Stimulated activated naive B cell treated with anti-CD40 and anti-IgM and Interleukin-4, amounts not matched to agents 10 μg/mL and 1 μg/mL and 100 μg/mL, for 72 hours (primary cell): Measurements from ENCODE around the gene BUB3.
"Not testable (repeated sequence)": the region's sequence is repeated elsewhere in the genome, so short reads cannot be mapped to it uniquely, and the experiment has no call there.

Source experiments
- ATAC-seq, 2 donors: fragments of 150-1000 bp; cut with Tn5 transposase; replicated peaks; 2 replicates each; pipeline ENCODE4 v1.10.0; 2021; ENCODE audit warnings: moderate library complexity in 1 of 2
- DNase-seq: peaks from one replicate; pipeline ENCODE4 v3.0.0; 2021
- H3K27ac Mint-ChIP-seq: one replicate; pipeline ENCODE4 v1.8.0; 2022; ENCODE audit warnings: mild to moderate bottlenecking, mixed read lengths
- H3K27me3 Mint-ChIP-seq, 2 donors: one replicate each; pipeline ENCODE4 v1.8.0; 2022; ENCODE audit warnings: mixed read lengths in 2 of 2
- H3K36me3 Mint-ChIP-seq, 2 donors: one replicate each; pipeline ENCODE4 v1.8.0; 2022; ENCODE audit warnings: mixed read lengths in 2 of 2, mild to moderate bottlenecking in 1 of 2
- H3K4me1 Mint-ChIP-seq, 2 donors: one replicate each; pipeline ENCODE4 v1.8.0; 2022; ENCODE audit warnings: mixed read lengths in 2 of 2, mild to moderate bottlenecking in 1 of 2
- H3K4me3 Mint-ChIP-seq, 2 donors: one replicate each; pipeline ENCODE4 v1.8.0; 2022; ENCODE audit warnings: mild to moderate bottlenecking in 2 of 2, mixed read lengths in 2 of 2, moderate library complexity in 1 of 2
- H3K9me3 Mint-ChIP-seq, 2 donors: one replicate each; pipeline ENCODE4 v1.8.0; 2022; ENCODE audit warnings: mixed read lengths in 2 of 2, mild to moderate bottlenecking in 1 of 2

BUB3 gene

DNA sequence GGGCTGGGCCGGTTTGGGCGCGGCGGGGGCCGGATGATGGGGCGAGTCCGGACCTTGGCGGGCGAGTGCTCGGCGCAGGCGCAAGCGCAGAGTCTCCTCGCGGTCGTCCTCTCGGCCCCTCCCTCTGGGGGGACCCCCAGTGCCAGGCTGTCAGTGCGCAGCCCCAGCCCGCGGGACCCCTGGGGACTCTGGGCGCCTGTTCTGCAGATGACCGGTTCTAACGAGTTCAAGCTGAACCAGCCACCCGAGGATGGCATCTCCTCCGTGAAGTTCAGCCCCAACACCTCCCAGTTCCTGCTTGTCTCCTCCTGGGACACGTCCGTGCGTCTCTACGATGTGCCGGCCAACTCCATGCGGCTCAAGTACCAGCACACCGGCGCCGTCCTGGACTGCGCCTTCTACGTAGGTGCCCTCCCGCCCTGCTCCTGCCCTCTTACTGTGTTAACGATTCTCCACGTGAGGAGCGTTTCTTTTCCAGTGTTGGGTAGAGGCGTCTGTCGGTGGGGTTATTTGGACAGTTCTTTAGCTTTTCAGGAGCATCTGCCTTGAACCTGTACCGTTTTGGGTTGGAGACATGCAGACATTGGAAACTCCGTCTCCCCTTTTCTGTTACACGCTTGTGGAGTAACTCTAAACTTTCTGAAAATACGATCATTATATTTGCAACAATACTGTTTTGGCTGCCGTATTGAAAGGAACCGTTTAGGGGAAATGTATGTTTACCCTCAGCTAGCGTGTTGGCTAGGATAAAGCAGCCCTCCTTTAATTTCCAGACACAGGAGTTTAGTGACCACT, 706 bp downstream of the BUB3 start:
- Mint-ChIP-seq H3K27me3 (peaks cover 6 to 16% of the 10 kb centered on the region in 2 donors), H3K4me1 (peaks cover 16 to 43% of the 10 kb centered on the region in 2 donors), H3K9me3 (no peaks in the 10 kb centered on the region), H3K27ac (peak overlapping the region; percentile 99), H3K4me3 (peak overlapping the region; percentile 93 to 100), H3K36me3 (peaks cover 29 to 35% of the 10 kb centered on the region in 2 donors)
- DNase-seq (peak; percentile 70), ATAC-seq (peak; percentile 64 to 70)

DNA sequence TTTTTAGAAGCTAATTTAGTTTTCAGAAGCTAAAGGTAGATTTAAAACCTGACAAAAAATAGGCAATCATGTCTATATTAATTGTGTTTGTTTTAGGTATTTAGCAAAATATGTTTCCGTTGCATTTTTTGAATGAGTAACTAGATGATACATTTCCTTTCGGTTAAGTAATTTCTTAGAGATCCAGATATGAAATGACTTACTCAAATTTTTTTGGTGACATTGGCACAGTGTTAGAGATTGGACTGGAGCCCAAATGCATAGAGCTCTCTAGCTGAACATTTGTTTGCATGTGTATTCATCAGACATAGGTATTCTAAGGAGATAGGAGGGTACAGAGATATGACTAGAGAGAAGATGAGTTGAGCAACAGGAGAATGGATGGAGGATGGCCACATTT, 1.9 kb downstream of the BUB3 start:
- H3K27ac Mint-ChIP-seq: no peak overlapping the region
- DNase-seq: no peak
- ATAC-seq: no peak
- peaks cover 6 to 11% of the 10 kb centered on the region in 2 donors for H3K27me3 Mint-ChIP-seq
- H3K4me3 Mint-ChIP-seq: peak overlapping the region; percentile 10 to 12
- no peaks in the 10 kb centered on the region for H3K9me3 Mint-ChIP-seq
- peaks cover 35 to 42% of the 10 kb centered on the region in 2 donors for H3K36me3 Mint-ChIP-seq
- H3K4me1 Mint-ChIP-seq: peaks cover 20 to 48% of the 10 kb centered on the region in 2 donors

DNA sequence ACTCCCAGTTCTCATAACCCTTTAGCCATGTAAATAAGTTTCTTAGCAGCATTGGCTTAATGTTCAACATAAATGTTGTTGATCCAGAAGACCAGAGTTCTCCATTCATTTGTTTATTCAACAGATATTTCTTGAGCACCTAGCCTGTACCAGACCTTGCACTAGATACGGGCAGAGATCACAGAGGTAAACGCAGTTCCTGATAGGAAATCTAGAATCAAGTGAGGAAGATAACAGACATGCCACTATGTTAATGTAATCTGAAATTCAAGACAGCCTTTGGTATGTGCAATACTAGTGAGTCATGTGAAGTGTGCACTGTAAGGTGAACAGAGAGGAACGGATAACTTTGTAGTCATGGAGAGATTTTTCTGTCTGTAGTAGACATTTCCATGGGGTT, 3.0 kb downstream of the BUB3 start:
- Mint-ChIP-seq H3K9me3 (no peaks in the 10 kb centered on the region), H3K36me3 (peaks cover 40 to 49% of the 10 kb centered on the region in 2 donors), H3K27ac (no peak overlapping the region), H3K4me1 (peaks cover 16 to 44% of the 10 kb centered on the region in 2 donors), H3K27me3 (peaks cover 6% of the 10 kb centered on the region in 2 donors), H3K4me3 (no peak overlapping the region)
- DNase-seq (no peak), ATAC-seq (no peak)

GRCh38 chr10:123158682-123159081, 4.5 kb downstream of the BUB3 start:
- peaks cover 16 to 44% of the 10 kb centered on the region in 2 donors for H3K4me1 Mint-ChIP-seq
- no peaks in the 10 kb centered on the region for H3K9me3 Mint-ChIP-seq
- ATAC-seq (no peak), DNase-seq (no peak)
- H3K27ac Mint-ChIP-seq: no peak overlapping the region
- no peaks in the 10 kb centered on the region for H3K27me3 Mint-ChIP-seq
- no peak overlapping the region for H3K4me3 Mint-ChIP-seq
- H3K36me3 Mint-ChIP-seq: peaks cover 41 to 53% of the 10 kb centered on the region in 2 donors

- Mint-ChIP-seq H3K4me3 (no peak overlapping the region), H3K9me3 (no peaks in the 10 kb centered on the region), H3K36me3 (peaks cover 42 to 49% of the 10 kb centered on the region in 2 donors), H3K4me1 (peaks cover 16 to 40% of the 10 kb centered on the region in 2 donors), H3K27ac (no peak overlapping the region), H3K27me3 (no peaks in the 10 kb centered on the region)
- DNase-seq (no peak), ATAC-seq (no peak)
These were observed 6.2 kb downstream of the BUB3 start for GRCh38 chr10:123160311-123160980.

- no peak for DNase-seq
- Mint-ChIP-seq H3K27ac (no peak overlapping the region), H3K36me3 (peaks cover 29 to 50% of the 10 kb centered on the region in 2 donors), H3K9me3 (no peaks in the 10 kb centered on the region), H3K4me3 (no peak overlapping the region), H3K27me3 (no peaks in the 10 kb centered on the region), H3K4me1 (peaks cover 7 to 17% of the 10 kb centered on the region in 2 donors)
- ATAC-seq: no peak
These were observed 10.1 kb downstream of the BUB3 start for GRCh38 chr10:123164319-123164718.

DNA sequence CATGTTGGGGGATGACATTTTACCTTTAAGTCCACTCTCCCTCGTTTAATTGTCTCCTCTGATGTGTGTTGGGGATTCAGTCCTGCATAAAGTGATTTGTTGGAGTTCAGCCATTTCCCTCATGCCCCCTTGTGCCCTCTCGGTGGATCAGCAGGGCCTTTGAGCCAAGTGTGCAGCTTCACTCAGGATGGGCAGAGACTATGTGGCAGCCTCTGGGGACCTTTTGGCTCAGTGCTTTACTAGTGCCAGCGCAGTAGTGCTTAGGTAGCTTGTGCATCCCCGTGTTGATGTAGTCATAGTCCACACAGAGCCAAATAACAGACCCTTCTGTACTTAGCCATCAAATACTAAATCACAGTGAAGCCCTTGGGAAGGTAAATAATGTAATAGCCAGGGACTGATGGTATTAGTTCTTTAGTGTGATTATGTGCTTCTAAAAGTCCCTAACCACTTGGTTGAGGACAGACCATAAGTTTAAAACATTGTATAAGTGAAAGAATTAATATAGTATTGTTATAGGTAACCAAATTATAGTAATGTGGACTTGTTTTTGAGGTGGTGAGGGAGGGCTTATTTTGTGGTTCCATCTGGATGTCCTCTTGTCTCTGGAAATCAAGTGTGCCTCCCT, 11.4 kb downstream of the BUB3 start:
- no peak overlapping the region for H3K27ac Mint-ChIP-seq
- ATAC-seq (no peak), DNase-seq (no peak)
- H3K9me3 Mint-ChIP-seq: no peaks in the 10 kb centered on the region
- H3K27me3 Mint-ChIP-seq: no peaks in the 10 kb centered on the region
- peaks cover 3 to 10% of the 10 kb centered on the region in 2 donors for H3K4me1 Mint-ChIP-seq
- H3K4me3 Mint-ChIP-seq: no peak overlapping the region
- peaks cover 33 to 52% of the 10 kb centered on the region in 2 donors for H3K36me3 Mint-ChIP-seq

DNA sequence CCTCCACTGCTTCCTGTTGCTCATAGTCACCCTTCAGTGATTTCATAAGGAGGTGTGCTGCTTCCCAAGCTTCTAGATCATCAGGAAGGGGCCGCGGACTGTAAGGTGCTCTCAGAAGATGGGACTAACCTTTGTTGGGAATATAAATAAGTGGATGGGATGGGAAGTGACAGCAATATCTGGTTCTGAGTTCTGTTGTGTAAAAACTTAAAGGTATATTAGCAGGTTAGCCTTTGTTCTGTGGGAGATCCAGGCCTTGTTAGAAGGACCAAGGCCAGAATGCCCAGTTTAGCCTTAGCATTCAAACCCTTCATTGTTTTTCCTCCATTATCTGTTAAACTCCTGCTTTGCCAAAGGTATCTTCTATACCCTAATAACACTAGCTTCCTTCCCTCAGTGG, 12.4 kb downstream of the BUB3 start:
- Mint-ChIP-seq H3K9me3 (no peaks in the 10 kb centered on the region), H3K4me3 (no peak overlapping the region), H3K36me3 (peaks cover 28 to 53% of the 10 kb centered on the region in 2 donors), H3K27me3 (no peaks in the 10 kb centered on the region), H3K27ac (no peak overlapping the region), H3K4me1 (peaks cover 2 to 5% of the 10 kb centered on the region in 2 donors)
- ATAC-seq: no peak
- DNase-seq: no peak

DNA sequence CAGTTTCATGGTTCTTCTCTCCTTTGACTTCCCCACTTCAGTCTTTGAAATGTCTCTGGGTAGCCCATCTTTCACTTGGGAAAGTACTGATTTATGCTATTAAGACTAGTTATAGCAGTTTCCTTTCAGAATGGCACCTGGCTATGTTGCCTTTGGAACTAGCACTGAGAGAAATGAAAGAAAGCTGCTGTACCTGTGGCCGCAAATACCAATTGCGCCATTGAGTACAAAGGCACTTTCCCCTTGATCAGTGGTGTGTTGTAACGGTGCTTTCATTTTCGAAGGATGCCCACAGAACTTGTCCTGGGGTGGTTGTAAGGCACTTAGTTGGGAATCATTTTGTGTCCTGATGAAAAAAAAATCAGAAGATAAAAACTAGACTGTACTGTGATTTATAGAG, 16.8 kb downstream of the BUB3 start:
- H3K27ac Mint-ChIP-seq: no peak overlapping the region
- no peak overlapping the region for H3K4me3 Mint-ChIP-seq
- H3K9me3 Mint-ChIP-seq: no peaks in the 10 kb centered on the region
- no peaks in the 10 kb centered on the region for H3K27me3 Mint-ChIP-seq
- ATAC-seq: no peak
- DNase-seq: no peak
- peaks cover 42 to 66% of the 10 kb centered on the region in 2 donors for H3K36me3 Mint-ChIP-seq
- H3K4me1 Mint-ChIP-seq: peaks cover 0 to 2% of the 10 kb centered on the region in 2 donors

GRCh38 chr10:123171616-123172015, 17.4 kb downstream of the BUB3 start:
- not testable (repeated sequence) for H3K4me1 Mint-ChIP-seq, H3K4me3 Mint-ChIP-seq, ATAC-seq, H3K27me3 Mint-ChIP-seq, H3K9me3 Mint-ChIP-seq, H3K27ac Mint-ChIP-seq, DNase-seq
- H3K36me3 Mint-ChIP-seq: peaks cover 43 to 67% of the 10 kb centered on the region in 2 donors

DNA sequence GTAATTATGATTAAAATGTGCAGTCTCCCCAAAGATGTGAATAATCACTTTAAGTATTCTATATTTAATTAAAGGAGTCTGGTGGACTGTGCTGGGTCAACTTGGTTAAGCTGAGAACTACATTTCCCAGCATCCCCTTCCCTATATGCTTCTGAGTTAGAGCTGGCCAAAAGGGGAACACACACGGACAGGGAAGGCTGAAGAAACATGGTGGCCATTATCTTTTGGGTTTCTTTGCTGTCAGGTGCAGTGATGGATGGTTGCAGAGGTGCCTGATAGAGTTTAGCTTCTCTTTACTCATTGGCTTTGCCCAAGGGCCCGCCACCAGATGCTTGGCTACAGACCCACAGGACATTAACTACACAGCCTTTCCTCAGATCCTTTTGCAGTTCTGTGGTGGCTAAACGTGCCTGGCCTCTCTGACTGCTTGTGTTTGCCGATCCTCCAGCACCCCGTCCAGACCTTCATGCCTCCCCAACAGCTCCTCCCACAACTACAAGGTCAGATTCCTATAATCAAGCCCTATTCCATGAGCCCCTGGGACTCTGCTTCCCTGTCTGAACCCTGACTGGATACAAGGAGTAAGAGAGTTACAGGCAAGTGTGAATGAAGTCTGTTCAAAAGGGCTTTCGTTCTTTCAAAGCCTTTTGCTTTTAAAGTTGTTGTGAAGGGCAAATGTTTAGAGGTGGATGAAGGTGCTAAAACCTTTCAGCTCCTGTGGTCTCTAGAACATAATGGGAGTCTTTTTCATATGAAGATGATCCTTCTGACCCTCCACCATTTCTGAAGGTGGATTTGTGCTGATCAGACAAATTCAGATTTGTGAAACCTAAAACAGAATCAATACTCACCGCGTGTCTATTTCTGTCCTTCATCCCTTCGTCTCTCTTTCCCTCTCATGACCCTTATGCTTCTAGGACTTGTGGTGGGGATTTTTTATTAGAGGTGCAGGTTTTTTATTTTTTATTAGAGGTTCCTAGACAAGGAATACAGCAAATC, 21.5 kb downstream of the BUB3 start:
- Mint-ChIP-seq H3K27ac (no peak overlapping the region), H3K36me3 (peaks cover 48 to 63% of the 10 kb centered on the region in 2 donors), H3K4me3 (no peak overlapping the region), H3K9me3 (peaks cover 3 to 4% of the 10 kb centered on the region in 2 donors), H3K4me1 (no peaks in the 10 kb centered on the region), H3K27me3 (no peaks in the 10 kb centered on the region)
- no peak for ATAC-seq
- DNase-seq: no peak

DNA sequence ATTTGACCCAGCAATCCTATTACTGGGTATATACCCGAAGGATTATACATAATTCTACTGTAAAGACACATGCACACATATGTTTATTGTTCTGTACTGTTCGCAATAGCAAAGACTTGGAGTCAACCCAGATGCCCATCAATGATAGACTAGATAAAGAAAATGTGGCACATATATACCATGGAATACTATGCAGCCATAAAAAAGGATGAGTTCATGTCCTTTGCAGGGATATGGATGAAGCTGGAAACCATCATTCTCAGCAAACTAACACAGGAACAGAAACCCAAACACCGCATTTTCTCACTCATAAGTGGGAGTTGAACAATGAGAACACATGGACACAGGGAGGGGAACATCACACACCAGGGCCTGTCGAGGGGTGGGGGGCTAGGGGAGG, 24.2 kb downstream of the BUB3 start:
- H3K36me3 Mint-ChIP-seq: peaks cover 49 to 64% of the 10 kb centered on the region in 2 donors
- H3K4me3 Mint-ChIP-seq, ATAC-seq, H3K4me1 Mint-ChIP-seq, H3K9me3 Mint-ChIP-seq, H3K27ac Mint-ChIP-seq, DNase-seq, H3K27me3 Mint-ChIP-seq: not testable (repeated sequence)

DNA sequence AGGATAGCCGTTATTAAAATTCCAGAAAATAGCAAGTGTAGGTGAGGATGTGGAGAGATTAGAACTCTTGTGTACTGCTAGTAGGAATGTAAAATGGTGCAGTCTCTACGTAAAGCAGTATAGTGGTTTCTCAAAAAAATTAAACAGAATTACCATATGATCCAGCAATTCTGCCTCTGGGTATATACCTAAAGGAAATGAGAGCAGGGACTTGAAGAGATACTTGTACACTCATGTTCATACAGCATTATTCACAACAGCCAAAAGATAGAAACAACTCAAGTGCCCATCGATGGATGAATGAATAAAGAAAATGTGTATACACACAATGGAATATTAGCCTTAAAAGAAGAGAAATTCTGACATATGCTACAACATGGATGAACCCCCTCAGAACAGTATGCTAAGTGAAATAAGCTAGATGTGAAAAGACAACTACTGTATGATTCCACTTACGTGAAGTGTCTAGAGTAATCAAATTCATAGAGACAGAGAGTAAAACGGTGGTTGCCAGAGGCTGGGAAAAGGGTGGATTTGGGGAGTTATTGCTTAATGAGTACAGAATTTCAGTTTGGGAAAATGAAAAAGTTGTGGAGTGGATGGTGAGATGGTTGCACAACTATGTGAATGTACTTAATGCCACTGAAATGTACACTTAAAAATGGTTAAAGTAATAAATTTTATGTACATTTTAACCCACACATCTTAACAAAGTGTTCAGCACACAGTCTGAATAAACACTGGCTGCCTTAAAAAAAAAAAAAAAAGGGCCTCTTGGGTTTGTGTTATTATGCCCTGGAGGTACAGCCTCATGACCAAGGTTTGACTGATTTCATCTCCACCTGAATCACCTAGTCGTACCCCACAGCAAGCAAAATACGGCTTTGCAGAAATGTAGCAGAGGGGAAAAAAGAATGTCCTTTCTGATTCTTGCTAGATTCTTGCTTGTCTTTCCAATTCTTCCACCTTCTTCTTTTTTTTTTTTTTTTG, 26.2 kb downstream of the BUB3 start:
- no peak for ATAC-seq
- no peaks in the 10 kb centered on the region for H3K4me1 Mint-ChIP-seq
- no peak overlapping the region for H3K27ac Mint-ChIP-seq
- H3K9me3 Mint-ChIP-seq: peaks cover 14 to 20% of the 10 kb centered on the region in 2 donors
- peaks cover 52 to 66% of the 10 kb centered on the region in 2 donors for H3K36me3 Mint-ChIP-seq
- H3K27me3 Mint-ChIP-seq: no peaks in the 10 kb centered on the region
- DNase-seq: no peak
- no peak overlapping the region for H3K4me3 Mint-ChIP-seq
